Keratinocyte (primary cell): ENCODE results near the gene MAB21L2. TPM values are rescaled to one million over a fixed set of nuclear protein-coding genes. Genes with fewer than 3 reads are reported as not detected.
"Not testable (repeated sequence)": the region's sequence is repeated elsewhere in the genome, so short reads cannot be mapped to it uniquely, and the experiment has no call there.

Experiments
- DNase-seq: peaks from one replicate; pipeline ENCODE4 v3.0.0-alpha.2; 2011; ENCODE audit warnings: low read depth, missing footprints, low spot score
- FAIRE-seq: peaks from 2 replicates; lab custom pipeline; 2011; peaks lifted over from hg19 to GRCh38; lab: Jason Lieb, UNC
- H2AFZ ChIP-seq: 2 replicates; pipeline ENCODE4 v1.6.0; 2012; ENCODE audit warnings: low read length, control low read depth, inconsistent platforms; ENCODE audit not compliant: control insufficient read depth
- H3K27ac ChIP-seq: 2 replicates; pipeline ENCODE4 v1.5.1; 2011; ENCODE audit warnings: low read length; ENCODE audit not compliant: control insufficient read depth, insufficient read depth
- H3K27me3 ChIP-seq: 3 replicates; pipeline ENCODE4 v1.6.0; 2011; ENCODE audit warnings: low read length; ENCODE audit not compliant: control insufficient read depth, insufficient read depth; ENCODE audit errors: extremely low read depth
- H3K36me3 ChIP-seq, 2 experiments: 2 replicates in 1 of 2; 3 replicates in 1 of 2; pipeline ENCODE4 v1.5.1; 2011; ENCODE audit warnings: low read length in 2 of 2, mild to moderate bottlenecking in 1 of 2; ENCODE audit not compliant: control insufficient read depth in 2 of 2, insufficient read depth in 2 of 2; ENCODE audit errors: extremely low read depth in 1 of 2
- H3K4me1 ChIP-seq: 3 replicates; pipeline ENCODE4 v1.5.1; 2011; ENCODE audit warnings: low read length; ENCODE audit not compliant: control insufficient read depth, insufficient read depth; ENCODE audit errors: extremely low read depth
- H3K4me2 ChIP-seq: 3 replicates; pipeline ENCODE4 v1.6.0; 2011; ENCODE audit warnings: low read depth, low read length; ENCODE audit not compliant: control insufficient read depth, insufficient read depth; ENCODE audit errors: extremely low read depth
- H3K4me3 ChIP-seq, 3 experiments: fragments of 200-600 bp in 1 of 3; sonication (generic) in 1 of 3; 2 replicates in 2 of 3; 3 replicates in 1 of 3; pipeline ENCODE4 v1.5.1; 2011 to 2016; ENCODE audit warnings: low read length in 3 of 3, mild to moderate bottlenecking in 3 of 3, control low read depth in 2 of 3, inconsistent platforms in 1 of 3, low read depth in 1 of 3, mixed read lengths in 1 of 3, mixed run types in 1 of 3, moderate library complexity in 1 of 3; ENCODE audit not compliant: control insufficient read depth in 2 of 3, insufficient read depth in 2 of 3; ENCODE audit errors: extremely low read depth in 1 of 3
- H3K79me2 ChIP-seq: 2 replicates; pipeline ENCODE4 v1.6.0; 2012; ENCODE audit warnings: low read length; ENCODE audit not compliant: control insufficient read depth, insufficient read depth
- H3K9ac ChIP-seq: 3 replicates; pipeline ENCODE4 v1.6.0; 2011; ENCODE audit warnings: low read length; ENCODE audit not compliant: control insufficient read depth, insufficient read depth; ENCODE audit errors: extremely low read depth
- H3K9me1 ChIP-seq: 3 replicates; pipeline ENCODE4 v1.6.0; 2011; ENCODE audit warnings: low read length; ENCODE audit not compliant: control insufficient read depth, insufficient read depth; ENCODE audit errors: extremely low read depth
- H3K9me3 ChIP-seq: 2 replicates; pipeline ENCODE4 v1.5.1; 2012; ENCODE audit warnings: low read depth, low read length; ENCODE audit not compliant: control insufficient read depth
- H4K20me1 ChIP-seq: 3 replicates; pipeline ENCODE4 v1.6.0; 2011; ENCODE audit warnings: low read length; ENCODE audit not compliant: control insufficient read depth, insufficient read depth; ENCODE audit errors: extremely low read depth
- EZH2 ChIP-seq: IDR thresholded peaks from one replicate; pipeline ENCODE4 v1.6.1; 2012; ENCODE audit warnings: inconsistent platforms, mild to moderate bottlenecking, low read length, moderate library complexity
- dilution Hi-C: fragments of 300-500 bp; cut with MboI; formaldehyde crosslinking; loops from one replicate; pipeline ENCODE4 v1.7.0; 2020; ENCODE audit warnings: low sequenced_read_pairs; ENCODE audit not compliant: extremely low pct_ligation_motif_present
- polyA plus RNA-seq, 5 experiments: library from polyadenylated mRNA; depleted of rRNA in 3 of 5; stranded (reverse) in 3 of 5; stranded (forward) in 1 of 5; unstranded in 1 of 5; fragments of >200 nt; gene quantifications; 1 replicate in 1 of 5; 2 replicates in 3 of 5; 3 replicates in 1 of 5; pipeline versions ENCODE4 v1.2.1 to v1.2.3, GENCODE V29; 2011 to 2012; ENCODE audit warnings: missing spikeins in 2 of 5, low read depth in 1 of 5, low replicate concordance in 1 of 5
- TF ChIP-seq, protein P1 (sequence below), 3 experiments: IDR thresholded peaks in 1 of 3; conservative IDR thresholded peaks in 1 of 3; optimal IDR thresholded peaks in 1 of 3; 2 replicates in 2 of 3; 3 replicates in 1 of 3; pipeline versions ENCODE3 to v1.5.1; 2011; ENCODE audit warnings: low read length in 3 of 3, mild to moderate bottlenecking in 3 of 3, moderate library complexity in 2 of 3, control low read depth in 1 of 3, inconsistent platforms in 1 of 3; ENCODE audit not compliant: insufficient read depth in 2 of 3; ENCODE audit errors: extremely low read depth in 1 of 3

MAB21L2 gene
- polyA plus RNA-seq, 1 donor (not counting 4 experiments of a cell fraction or from before 2014, with no cell fraction given): not detected

DNA sequence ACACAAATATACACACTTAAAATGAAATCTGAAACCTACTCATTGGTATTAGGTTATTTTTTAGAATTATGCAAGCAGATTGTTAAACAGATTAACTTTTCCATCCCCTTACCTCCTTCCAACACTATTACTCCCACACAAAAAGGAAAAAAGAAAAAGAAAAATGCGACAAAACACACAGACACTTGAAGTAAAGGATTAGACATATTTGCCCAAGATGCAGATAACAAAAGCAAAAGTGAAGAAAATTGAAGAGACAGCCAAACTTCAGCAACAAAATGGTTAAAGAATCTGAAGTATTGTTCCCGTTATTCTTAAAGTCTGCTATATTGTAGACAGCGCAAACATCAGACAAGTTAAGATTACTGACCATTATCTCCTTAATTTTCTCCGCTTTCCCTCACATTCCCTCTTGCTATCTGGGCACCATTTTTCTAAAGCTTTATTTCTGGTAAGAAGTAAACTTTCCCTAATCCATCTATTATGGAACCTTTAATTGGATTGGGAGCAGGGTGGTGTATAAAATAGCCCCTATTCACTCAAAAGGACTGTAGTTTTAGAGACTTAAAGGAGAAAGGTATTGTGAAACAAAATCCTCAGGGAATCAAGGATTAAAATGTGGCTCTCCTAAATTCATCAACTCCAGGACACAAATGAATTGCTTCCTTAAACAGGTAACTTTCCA is 34.7 kb upstream of the MAB21L2 start:
- FAIRE-seq: no peak
- H3K27ac ChIP-seq: no peak overlapping the region
- H3K4me1 ChIP-seq: no peaks in the 10 kb centered on the region

DNA sequence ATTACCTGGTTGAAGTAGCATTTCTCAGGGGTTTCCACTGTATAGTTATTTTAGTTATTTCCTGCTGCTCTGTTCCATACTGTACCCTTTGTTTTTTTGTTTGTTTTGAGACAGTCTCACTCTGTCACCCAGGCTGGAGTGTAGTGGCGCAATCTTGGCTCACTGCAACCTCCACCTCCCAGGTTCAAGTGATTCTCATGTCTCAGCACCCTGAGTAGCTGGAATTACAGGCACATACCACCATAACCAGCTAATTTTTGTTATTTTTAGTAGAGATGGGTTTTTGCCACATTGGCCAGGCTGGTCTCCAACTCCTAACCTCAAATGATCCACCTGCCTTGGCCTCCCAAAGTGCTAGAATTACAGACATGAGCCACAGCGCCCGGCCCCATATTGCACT is 24.1 kb upstream of the MAB21L2 start:
- dilution Hi-C loops, FAIRE-seq, H3K4me3 ChIP-seq, H3K9ac ChIP-seq, H3K27me3 ChIP-seq, H2AFZ ChIP-seq, H3K4me1 ChIP-seq, H3K27ac ChIP-seq, H4K20me1 ChIP-seq, H3K79me2 ChIP-seq, H3K36me3 ChIP-seq, H3K4me2 ChIP-seq, H3K9me1 ChIP-seq, DNase-seq, H3K9me3 ChIP-seq: not testable (repeated sequence)

More for the DNA sequence above, 34.7 kb upstream of the MAB21L2 start:
- dilution Hi-C loops: no loop called here
- no peak overlapping the region for H3K4me2 ChIP-seq
- no peaks in the 10 kb centered on the region for H4K20me1 ChIP-seq
- H2AFZ ChIP-seq: no peak overlapping the region
- DNase-seq: no peak
- no peak overlapping the region for H3K9ac ChIP-seq
- TF ChIP-seq, protein P1, sequence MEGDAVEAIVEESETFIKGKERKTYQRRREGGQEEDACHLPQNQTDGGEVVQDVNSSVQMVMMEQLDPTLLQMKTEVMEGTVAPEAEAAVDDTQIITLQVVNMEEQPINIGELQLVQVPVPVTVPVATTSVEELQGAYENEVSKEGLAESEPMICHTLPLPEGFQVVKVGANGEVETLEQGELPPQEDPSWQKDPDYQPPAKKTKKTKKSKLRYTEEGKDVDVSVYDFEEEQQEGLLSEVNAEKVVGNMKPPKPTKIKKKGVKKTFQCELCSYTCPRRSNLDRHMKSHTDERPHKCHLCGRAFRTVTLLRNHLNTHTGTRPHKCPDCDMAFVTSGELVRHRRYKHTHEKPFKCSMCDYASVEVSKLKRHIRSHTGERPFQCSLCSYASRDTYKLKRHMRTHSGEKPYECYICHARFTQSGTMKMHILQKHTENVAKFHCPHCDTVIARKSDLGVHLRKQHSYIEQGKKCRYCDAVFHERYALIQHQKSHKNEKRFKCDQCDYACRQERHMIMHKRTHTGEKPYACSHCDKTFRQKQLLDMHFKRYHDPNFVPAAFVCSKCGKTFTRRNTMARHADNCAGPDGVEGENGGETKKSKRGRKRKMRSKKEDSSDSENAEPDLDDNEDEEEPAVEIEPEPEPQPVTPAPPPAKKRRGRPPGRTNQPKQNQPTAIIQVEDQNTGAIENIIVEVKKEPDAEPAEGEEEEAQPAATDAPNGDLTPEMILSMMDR (optimal IDR thresholded peaks at IDR 0.05 in 1 of 3, IDR thresholded peaks at IDR 0.05 in 1 of 3, conservative IDR thresholded peaks at IDR 0.05 in 1 of 3; ENCODE audit: extremely low read depth in 1 of 3, insufficient read depth in 2 of 3, low read length in 3 of 3): no peak
- TF ChIP-seq EZH2: no peak
- H3K79me2 ChIP-seq: no peaks in the 10 kb centered on the region
- no peak overlapping the region for H3K4me3 ChIP-seq
- no peaks in the 10 kb centered on the region for H3K36me3 ChIP-seq
- no peaks in the 10 kb centered on the region for H3K9me3 ChIP-seq
- no peaks in the 10 kb centered on the region for H3K27me3 ChIP-seq
- no peaks in the 10 kb centered on the region for H3K9me1 ChIP-seq
